ENCODE results near the gene BAIAP2L1.
"Not testable (repeated sequence)": the region's sequence is repeated elsewhere in the genome, so short reads cannot be mapped to it uniquely, and the experiment has no call there.

The BAIAP2L1 gene

GRCh38 chr7:98329100-98329790 lies 71.6 kb downstream of the BAIAP2L1 start:
- TF ChIP-seq ZFX (IDR thresholded peaks at IDR 0.05) = no peak
- TF ChIP-seq CTCF (conservative IDR thresholded peaks at IDR 0.05) = no peak
- no peak overlapping the region for H3K27ac ChIP-seq

- H3K27ac ChIP-seq = no peak overlapping the region
- TF ChIP-seq CTCF (conservative IDR thresholded peaks at IDR 0.05) (no peak), ZFX (IDR thresholded peaks at IDR 0.05) (no peak)
Measured at GRCh38 chr7:98324782-98325181, 76.1 kb downstream of the BAIAP2L1 start.

- H3K27ac ChIP-seq = no peak overlapping the region
- no peak for TF ChIP-seq CTCF (conservative IDR thresholded peaks at IDR 0.05)
- TF ChIP-seq ZFX (IDR thresholded peaks at IDR 0.05) = no peak
Measured at GRCh38 chr7:98323597-98324322, 77.1 kb downstream of the BAIAP2L1 start.

GRCh38 chr7:98322331-98323270 lies 78.3 kb downstream of the BAIAP2L1 start:
- no peak for TF ChIP-seq ZFX (IDR thresholded peaks at IDR 0.05)
- no peak overlapping the region for H3K27ac ChIP-seq

- H3K27ac ChIP-seq = no peak overlapping the region
- TF ChIP-seq ZFX (IDR thresholded peaks at IDR 0.05) (no peak), CTCF (conservative IDR thresholded peaks at IDR 0.05) (no peak)
Measured at GRCh38 chr7:98321301-98321700, 79.6 kb downstream of the BAIAP2L1 start.

GRCh38 chr7:98319176-98319575 lies 81.7 kb downstream of the BAIAP2L1 start:
- H3K27ac ChIP-seq = no peak overlapping the region
- no peak for TF ChIP-seq CTCF (conservative IDR thresholded peaks at IDR 0.05)
- TF ChIP-seq ZFX (IDR thresholded peaks at IDR 0.05) = no peak

- TF ChIP-seq CTCF (conservative IDR thresholded peaks at IDR 0.05) (no peak), ZFX (IDR thresholded peaks at IDR 0.05) (no peak)
Measured at GRCh38 chr7:98317366-98318040, 83.4 kb downstream of the BAIAP2L1 start.

GRCh38 chr7:98315994-98316527 lies 84.8 kb downstream of the BAIAP2L1 start:
- H3K27ac ChIP-seq = not testable (repeated sequence)

More at GRCh38 chr7:98317366-98318040, 83.4 kb downstream of the BAIAP2L1 start:
- no peak overlapping the region for H3K27ac ChIP-seq

Measured in C4-2B (cell line).